PFSK-1 (cell line): ENCODE data around the gene LGI1.

Experiments
- FOXP2 ChIP-seq: optimal IDR thresholded peaks from 2 replicates; pipeline ENCODE3; 2011; ENCODE audit warnings: borderline replicate concordance, control low read depth, inconsistent platforms; ENCODE audit not compliant: insufficient read depth; ENCODE audit errors: extremely low read length, extremely low read depth
- POLR2AphosphoS5 ChIP-seq: IDR thresholded peaks from 2 replicates; pipeline ENCODE4 v1.6.1; 2012; ENCODE audit warnings: low read depth, mild to moderate bottlenecking, control low read depth, low read length, moderate library complexity
- SIN3A ChIP-seq: IDR thresholded peaks from 2 replicates; pipeline ENCODE4 v1.6.1; 2012; ENCODE audit warnings: mild to moderate bottlenecking, low read length, moderate library complexity, borderline replicate concordance; ENCODE audit not compliant: insufficient read depth
- TAF1 ChIP-seq: IDR thresholded peaks from 2 replicates; pipeline ENCODE4 v1.6.1; 2012; ENCODE audit warnings: low read length, control low read depth, borderline replicate concordance; ENCODE audit not compliant: insufficient read depth
- TF ChIP-seq, protein P1 (sequence below), 2 experiments: IDR thresholded peaks; 2 replicates each; pipeline versions ENCODE4 v1.6.1 to v1.8.0; 2011 to 2012; ENCODE audit warnings: low read depth in 2 of 2, low read length in 2 of 2, control low read depth in 1 of 2, inconsistent platforms in 1 of 2, mild to moderate bottlenecking in 1 of 2, moderate library complexity in 1 of 2; ENCODE audit not compliant: insufficient read depth in 1 of 2

DNA sequence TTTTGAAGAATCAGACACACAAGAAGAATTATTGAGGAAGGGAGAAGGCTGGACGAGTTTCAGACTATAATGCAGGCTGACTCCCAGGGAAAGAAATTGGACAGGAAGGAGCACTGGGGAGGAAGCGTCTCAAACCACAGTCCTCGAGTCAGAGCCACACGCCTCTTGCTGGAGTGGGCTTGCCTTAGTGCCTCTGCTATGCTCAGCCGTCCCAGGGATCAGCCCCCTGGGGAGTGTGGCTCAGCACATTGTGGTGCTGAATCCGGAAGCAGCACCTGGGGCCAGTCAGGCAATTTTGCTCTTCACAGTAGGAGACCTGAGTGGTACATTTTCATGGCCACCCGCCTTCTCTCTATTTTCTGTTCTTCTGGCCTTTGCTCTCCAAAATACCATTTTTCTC is 68.6 kb downstream of the LGI1 start:
- TF ChIP-seq, protein P1, sequence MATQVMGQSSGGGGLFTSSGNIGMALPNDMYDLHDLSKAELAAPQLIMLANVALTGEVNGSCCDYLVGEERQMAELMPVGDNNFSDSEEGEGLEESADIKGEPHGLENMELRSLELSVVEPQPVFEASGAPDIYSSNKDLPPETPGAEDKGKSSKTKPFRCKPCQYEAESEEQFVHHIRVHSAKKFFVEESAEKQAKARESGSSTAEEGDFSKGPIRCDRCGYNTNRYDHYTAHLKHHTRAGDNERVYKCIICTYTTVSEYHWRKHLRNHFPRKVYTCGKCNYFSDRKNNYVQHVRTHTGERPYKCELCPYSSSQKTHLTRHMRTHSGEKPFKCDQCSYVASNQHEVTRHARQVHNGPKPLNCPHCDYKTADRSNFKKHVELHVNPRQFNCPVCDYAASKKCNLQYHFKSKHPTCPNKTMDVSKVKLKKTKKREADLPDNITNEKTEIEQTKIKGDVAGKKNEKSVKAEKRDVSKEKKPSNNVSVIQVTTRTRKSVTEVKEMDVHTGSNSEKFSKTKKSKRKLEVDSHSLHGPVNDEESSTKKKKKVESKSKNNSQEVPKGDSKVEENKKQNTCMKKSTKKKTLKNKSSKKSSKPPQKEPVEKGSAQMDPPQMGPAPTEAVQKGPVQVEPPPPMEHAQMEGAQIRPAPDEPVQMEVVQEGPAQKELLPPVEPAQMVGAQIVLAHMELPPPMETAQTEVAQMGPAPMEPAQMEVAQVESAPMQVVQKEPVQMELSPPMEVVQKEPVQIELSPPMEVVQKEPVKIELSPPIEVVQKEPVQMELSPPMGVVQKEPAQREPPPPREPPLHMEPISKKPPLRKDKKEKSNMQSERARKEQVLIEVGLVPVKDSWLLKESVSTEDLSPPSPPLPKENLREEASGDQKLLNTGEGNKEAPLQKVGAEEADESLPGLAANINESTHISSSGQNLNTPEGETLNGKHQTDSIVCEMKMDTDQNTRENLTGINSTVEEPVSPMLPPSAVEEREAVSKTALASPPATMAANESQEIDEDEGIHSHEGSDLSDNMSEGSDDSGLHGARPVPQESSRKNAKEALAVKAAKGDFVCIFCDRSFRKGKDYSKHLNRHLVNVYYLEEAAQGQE (IDR thresholded peaks at IDR 0.05; ENCODE audit: insufficient read depth in 1 of 2, low read depth in 2 of 2, low read length in 2 of 2), result no peak
- TF ChIP-seq POLR2AphosphoS5 (no peak), SIN3A (no peak), TAF1 (no peak), FOXP2 (no peak)
